Measurements from ENCODE around the gene CDH10.

The CDH10 gene

DNA sequence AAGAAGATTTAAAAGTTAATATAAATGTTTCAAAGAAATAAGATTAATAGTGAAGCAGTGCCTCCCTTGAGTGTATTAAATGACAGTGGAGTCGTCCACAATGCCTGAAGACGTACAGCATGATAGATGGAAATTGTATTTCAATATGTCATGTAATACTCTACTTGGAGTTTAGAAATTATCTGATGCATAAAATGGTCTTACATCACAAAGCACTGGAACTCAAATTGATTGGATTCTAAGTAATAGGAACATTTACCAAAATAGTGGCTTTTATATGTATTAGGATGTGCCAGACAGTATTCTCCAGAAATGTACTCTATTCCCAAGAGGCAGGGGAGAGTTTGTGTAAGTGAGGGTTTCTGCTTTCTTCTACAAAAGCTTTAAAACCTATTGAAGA lies 49.4 kb downstream of the CDH10 start:
- no peak for DNase-seq

- DNase-seq: no peak
Observed at GRCh38 chr5:24591426-24591825, 53.4 kb downstream of the CDH10 start.

DNA sequence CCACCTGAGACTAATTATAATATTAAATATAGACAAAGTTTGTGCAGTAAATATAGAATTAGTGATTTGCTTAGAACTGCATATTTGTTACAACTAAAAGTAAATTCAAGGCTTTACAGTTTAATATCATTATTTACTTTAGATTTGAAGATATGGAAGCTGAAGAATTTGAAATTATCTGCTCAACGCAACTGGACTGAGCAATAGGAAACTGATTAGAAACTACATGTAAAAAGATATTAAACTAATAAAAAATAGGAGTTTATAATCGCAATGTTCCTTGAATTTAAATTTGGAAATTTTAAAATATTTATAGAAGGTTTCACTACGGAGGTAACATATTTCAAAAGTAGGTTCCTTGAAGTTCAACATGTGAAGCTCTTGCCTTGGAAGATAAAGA lies 55.2 kb downstream of the CDH10 start:
- no peak for DNase-seq

DNA sequence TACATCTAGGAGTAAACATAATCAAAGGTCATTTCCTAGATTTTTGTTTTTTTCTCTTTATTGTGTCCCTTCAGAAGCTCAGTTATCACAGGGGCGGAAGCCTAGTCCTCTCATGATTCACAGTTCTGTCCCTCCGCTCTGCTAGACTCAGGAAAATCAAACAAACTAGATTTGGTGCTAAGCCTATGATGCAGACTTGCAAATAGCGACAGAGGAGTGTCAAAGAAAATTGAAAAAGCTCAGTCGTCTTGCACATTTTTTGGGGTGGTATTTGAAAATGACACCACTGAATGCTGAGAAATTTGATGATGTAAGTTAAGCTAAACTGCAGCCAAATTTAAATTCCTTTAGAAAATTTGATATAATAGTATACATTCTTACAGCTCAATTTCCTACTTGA lies 59.0 kb downstream of the CDH10 start:
- DNase-seq: no peak

- DNase-seq: no peak
Observed at GRCh38 chr5:24571302-24571701, 73.5 kb downstream of the CDH10 start.

DNA sequence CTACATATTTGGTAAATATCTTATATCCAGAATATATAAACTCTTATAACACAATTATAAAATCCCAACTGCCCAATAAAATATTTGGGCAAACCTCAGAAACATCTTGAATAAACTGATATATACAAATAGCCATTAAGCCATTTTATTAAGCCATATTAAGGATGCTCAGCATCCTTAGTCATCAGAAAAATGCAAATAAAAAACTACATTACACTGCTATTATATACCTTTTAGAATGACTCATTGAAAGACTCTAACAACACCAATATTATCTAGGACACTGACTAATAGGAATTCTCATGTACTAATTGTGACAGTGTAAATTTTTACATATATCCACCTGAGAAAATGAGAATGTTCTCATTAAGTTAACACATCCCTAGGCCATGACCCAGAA lies 77.8 kb downstream of the CDH10 start:
- no peak for DNase-seq

- DNase-seq: no peak
Observed at GRCh38 chr5:24555229-24555628, 89.5 kb downstream of the CDH10 start.

- no peak for DNase-seq
Observed at GRCh38 chr5:24547132-24547531, 97.6 kb downstream of the CDH10 start.

GRCh38 chr5:24539613-24540012 lies 105.2 kb downstream of the CDH10 start:
- DNase-seq: no peak

DNA sequence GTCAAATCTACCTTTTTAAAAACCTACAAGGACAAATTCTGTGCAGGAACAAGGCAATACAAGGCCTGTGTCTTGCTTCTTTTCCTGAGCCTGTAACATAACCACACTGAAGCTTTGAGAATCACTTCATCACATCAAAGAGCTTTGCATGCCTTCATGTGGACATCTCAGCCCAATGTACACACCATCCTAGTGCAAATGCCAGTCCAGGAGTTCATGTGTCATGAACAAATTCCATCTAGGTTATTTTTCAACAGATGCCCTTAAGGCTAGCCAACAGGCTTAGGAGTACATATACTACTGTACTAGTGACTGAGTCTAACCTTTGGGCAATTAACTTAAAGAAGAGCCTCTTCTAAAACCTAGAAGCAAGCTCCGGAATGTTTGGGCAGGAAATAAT lies 106.4 kb downstream of the CDH10 start:
- no peak for DNase-seq

- no peak for DNase-seq
Observed at GRCh38 chr5:24535646-24536045, 109.1 kb downstream of the CDH10 start.

- DNase-seq: no peak
Observed at GRCh38 chr5:24530906-24531305, 113.9 kb downstream of the CDH10 start.

DNA sequence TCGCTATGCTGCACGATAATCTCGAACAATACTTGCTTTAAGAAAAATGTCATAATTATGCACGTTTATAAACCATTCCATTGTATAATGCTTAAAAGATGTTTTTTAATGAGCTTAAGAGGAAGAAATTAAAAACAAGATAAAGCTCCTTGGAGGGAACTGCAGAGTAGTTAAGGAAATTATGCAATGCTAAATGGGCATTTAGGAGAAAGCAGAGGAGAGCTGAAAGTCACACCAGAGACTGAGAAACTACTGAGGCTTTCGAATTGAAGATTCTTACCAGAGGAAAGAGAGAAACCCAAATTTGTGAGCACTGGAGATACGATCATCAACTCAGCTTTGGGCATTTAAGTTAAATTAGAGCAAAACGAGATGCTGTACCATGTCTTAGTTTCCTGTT lies 119.4 kb downstream of the CDH10 start:
- DNase-seq: no peak

DNA sequence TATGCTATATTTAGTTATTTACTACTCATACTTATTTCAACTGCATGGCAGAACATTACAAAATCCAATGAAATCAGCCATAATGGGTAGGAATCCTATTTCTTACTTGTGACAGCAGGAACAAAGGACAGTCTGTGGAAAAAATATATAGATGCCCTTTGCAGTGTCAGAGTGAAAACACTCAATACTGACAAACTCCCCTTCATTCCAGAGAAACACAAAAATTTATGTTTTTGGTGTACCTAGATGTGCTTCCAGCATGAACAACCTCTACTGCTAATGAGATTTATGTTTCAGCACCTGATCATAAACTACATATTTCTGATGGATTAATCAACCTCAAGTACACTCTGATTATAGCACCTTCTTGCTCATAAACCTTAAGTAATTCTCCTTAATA lies 132.4 kb downstream of the CDH10 start:
- no peak for DNase-seq

DNA sequence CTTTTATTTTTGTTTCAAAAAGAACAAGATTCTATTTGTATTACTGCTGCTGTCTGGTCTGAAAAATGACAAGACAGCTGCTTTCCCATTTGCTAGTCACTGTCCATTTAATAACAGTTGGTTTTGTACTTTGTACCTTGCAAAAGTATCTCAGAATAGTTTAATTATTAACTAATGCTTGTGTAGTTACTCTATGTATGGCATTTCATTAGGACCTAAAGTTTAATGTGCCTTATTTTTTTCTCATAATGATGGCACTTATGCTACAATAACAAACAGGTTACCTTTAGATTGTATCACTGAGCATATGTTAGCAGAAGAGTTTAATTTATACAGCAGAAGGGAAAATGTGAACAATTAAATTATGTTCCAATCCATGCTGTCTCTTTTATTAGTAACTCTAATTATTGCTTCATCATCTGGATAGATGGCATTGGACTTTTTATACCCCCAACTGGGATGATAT lies 134.2 kb downstream of the CDH10 start:
- DNase-seq: no peak

DNA sequence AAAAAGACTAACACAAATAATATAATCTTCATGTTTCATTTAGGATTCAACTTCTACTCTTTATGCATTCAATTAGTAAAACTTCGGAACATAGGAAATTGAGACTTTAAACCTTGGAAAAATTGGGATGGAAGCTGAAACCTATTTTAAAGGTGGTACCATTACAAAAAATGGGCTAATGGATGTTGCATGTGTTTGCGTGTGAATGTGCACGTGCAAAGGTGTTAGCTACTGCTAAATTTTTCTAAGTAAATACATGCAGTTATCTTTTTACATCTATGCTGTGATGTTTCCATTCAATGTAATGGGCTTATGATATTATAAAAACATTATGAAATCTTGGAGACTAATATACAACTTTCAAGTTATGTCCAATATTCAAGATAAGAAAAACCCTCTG lies 134.8 kb downstream of the CDH10 start:
- no peak for DNase-seq

DNA sequence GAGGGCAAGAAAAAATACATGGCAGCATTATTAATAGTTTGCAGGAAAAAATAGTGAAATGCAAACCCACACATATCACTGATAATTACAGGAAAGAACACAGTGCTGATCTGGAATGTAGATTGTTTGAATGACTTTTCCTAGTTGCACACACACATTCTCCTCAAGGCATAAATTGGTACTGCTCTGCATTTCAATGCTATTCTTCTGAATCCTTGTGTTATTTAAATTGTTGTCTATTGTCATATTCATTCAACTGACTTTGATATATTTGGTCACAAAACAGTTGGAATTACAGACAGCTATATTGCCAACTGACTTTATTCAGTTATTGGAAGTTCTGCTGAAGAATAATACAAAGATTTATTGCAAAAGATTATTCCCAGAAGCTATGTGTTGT lies 139.5 kb downstream of the CDH10 start:
- no peak for DNase-seq

DNA sequence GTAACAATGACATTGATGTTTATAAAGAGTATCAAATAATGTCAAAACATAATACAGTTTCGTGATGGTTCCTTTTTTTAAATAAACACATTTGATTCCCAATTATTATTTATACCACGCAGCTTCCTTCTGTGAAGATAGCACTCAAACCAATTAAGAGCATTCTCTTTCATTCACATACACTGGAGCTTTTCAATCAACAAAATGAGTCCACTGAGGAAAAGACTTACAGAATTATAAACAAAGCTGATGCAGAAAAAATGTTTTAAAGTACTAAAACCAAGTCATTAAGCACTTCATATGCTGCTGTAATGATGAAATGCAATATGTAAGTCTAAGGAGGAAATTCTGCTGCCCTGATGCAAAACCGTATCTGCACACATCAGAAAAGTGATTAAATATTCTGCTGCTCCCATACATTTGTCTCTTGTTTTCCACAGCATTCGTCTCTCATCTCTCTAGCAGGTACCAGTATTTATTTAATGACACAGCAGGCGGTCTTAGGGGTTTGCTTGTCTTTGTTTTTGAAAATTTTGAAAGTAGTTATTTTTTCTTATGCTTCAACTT lies 147.1 kb downstream of the CDH10 start:
- no peak for DNase-seq

- no peak for DNase-seq
Observed at GRCh38 chr5:24497145-24497544, 147.6 kb downstream of the CDH10 start.

DNA sequence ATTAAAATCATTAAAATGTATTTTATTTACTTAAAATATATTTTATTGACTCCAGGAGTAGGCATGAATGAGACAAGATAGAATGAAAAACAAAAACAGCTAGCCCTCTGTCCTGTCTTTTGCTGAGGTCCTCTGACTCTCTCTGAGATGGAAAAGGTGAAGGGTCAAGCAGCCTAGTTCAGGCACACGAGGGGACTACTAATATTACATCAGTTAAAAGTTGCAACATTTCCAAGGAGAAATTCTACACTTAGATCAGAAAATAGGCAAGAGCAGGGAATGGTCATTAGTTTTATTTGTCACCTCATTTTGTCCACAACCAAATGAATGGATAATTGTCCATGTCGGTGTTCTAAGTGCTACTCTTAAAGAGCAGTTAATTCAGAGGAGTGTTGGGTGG lies 148.5 kb downstream of the CDH10 start:
- DNase-seq: no peak

DNA sequence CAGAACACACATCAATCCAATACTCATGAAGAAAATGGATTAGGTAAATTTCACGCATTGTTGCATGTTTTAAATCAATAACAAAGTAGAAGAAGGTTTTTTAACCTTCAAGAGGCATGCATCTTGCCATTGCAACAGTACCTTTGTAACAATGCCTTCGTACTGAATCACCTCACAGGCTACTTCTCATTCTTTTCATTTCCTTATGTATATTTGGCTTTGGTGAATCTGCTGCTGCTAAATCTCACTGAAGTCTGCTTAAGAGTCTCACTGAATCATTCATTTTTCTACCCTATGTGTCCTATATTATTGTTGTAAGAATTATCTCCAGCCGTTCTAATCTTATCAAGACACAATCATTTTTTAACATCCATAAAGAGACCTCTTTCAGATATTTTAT lies 152.5 kb downstream of the CDH10 start:
- DNase-seq: no peak

- DNase-seq: no peak
Observed at GRCh38 chr5:24491490-24491889, 153.3 kb downstream of the CDH10 start.

GRCh38 chr5:24487368-24488229 lies 157.2 kb downstream of the CDH10 start:
- DNase-seq: no peak

GRCh38 chr5:24480952-24481351 lies 163.8 kb downstream of the CDH10 start:
- no peak for DNase-seq

GRCh38 chr5:24477958-24478357 lies 166.8 kb downstream of the CDH10 start:
- no peak for DNase-seq
